Lower leg skin (tissue), 3 donors: ENCODE results near the gene KIF26B.

ENCODE experiments used
- POLR2A ChIP-seq, 2 donors: fragments of 450-650 bp; IDR thresholded peaks; one replicate each; pipeline ENCODE4 v1.6.1; 2016 to 2017; ENCODE audit warnings: antibody characterized with exemption in 2 of 2, mild to moderate bottlenecking in 1 of 2, moderate library complexity in 1 of 2
- TF ChIP-seq, protein P1 (sequence below), 3 donors: fragments of 450-650 bp; IDR thresholded peaks; one replicate each; pipeline ENCODE4 v1.5.1; 2016; ENCODE audit warnings: antibody characterized with exemption in 3 of 3, mild to moderate bottlenecking in 3 of 3, moderate library complexity in 2 of 3

GRCh38 chr1:245407983-245408382 is 253.2 kb downstream of the KIF26B start:
- TF ChIP-seq, protein P1, sequence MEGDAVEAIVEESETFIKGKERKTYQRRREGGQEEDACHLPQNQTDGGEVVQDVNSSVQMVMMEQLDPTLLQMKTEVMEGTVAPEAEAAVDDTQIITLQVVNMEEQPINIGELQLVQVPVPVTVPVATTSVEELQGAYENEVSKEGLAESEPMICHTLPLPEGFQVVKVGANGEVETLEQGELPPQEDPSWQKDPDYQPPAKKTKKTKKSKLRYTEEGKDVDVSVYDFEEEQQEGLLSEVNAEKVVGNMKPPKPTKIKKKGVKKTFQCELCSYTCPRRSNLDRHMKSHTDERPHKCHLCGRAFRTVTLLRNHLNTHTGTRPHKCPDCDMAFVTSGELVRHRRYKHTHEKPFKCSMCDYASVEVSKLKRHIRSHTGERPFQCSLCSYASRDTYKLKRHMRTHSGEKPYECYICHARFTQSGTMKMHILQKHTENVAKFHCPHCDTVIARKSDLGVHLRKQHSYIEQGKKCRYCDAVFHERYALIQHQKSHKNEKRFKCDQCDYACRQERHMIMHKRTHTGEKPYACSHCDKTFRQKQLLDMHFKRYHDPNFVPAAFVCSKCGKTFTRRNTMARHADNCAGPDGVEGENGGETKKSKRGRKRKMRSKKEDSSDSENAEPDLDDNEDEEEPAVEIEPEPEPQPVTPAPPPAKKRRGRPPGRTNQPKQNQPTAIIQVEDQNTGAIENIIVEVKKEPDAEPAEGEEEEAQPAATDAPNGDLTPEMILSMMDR (IDR thresholded peaks at IDR 0.05): no peak
- TF ChIP-seq POLR2A (IDR thresholded peaks at IDR 0.05): no peak
